DMS114 treated with DMSO at 0.1 percent for 48 hours (cell line): ENCODE results near the gene ARFGAP1.

Experiments used
- DNase-seq: peaks from one replicate; lab custom pipeline; 2025; ENCODE audit not compliant: unreplicated experiment; lab: John Stamatoyannopoulos, UW

Gene ARFGAP1

GRCh38 chr20:63272105-63273058, at the start of gene ARFGAP1:
Gene ARFGAP1 (plus strand): TSS chr20:63272813. CDS start chr20:63275581, 2,768 bp downstream.
- peak; percentile 53 for DNase-seq

DNA sequence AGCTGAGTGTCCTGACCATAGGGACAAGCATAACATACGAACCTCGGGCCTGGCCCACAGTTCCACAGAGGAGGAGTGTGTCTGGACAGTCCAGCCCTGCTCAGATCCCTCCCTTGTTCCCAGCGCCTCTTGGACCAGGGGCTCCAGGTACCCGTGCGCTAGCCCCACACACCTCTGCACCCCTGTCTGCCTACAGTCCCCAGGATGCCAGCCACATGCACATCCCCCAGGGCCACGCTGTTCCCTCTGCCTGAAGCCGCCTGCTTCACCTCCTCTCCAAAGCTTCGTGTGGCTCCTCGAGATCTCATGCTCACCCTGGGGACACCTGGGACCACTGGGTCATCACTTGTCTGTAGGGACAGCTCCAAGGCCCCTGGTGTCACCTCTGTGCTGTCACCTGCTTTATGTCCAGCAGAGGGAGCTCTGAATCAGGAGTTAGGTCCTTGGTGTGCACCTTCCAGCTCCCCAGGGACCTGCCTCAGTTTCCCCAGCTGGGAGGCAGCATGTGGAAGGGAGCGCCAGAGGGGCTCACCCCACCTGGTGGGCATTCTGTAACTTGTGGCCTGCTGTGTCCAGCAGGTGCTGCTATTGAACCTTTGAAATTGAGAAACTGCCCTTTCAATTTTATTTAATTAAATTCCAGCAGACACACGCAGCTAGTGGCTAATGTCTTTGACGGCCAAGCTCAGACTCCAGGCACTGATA, 49.3 kb upstream of the ARFGAP1 start:
- no peak for DNase-seq

GRCh38 chr20:63223826-63224207, 48.8 kb upstream of the ARFGAP1 start:
- no peak for DNase-seq

GRCh38 chr20:63224412-63225081, 48.1 kb upstream of the ARFGAP1 start:
- DNase-seq = no peak

DNA sequence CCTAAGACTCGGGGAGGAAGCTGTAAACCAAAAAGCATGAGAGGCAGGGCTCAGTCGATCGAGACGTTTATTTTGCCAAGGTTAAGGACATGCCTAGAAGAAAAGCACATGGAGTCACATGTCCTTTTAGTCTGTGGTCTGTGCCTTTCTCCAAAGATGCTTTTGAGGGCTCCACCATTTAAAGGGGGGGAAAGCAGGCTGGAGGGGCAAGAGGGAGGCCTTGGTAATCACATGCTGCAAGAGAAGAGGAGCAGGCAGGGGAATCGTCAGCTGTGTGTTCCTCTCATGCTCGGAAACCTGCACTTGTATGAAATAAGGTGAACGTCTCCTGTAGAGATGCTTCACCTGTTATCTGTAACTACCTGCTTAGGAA, 47.5 kb upstream of the ARFGAP1 start:
- no peak for DNase-seq

GRCh38 chr20:63226042-63226943, 46.3 kb upstream of the ARFGAP1 start:
- DNase-seq = no peak

DNA sequence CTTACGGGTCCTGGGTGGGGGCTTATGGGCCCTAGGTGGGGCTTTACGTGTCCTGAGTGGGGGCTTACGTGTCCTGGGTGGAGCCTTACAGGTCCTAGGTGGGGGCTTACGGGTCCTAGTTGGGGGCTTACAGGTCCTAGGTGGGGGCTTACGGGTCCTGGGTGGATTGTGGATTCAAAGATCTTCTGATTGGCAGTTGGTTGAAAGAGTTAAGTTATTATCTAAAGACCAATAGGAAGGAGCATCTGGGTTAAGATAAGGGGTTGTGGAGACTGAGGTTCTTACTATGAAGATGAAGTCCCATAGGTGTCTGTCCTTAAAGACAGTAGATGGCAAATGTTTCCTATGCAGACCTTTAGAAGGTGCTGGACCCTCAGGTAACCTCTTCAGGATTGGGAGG, 45.4 kb upstream of the ARFGAP1 start:
- no peak for DNase-seq

GRCh38 chr20:63228806-63229205, 43.8 kb upstream of the ARFGAP1 start:
- no peak for DNase-seq

DNA sequence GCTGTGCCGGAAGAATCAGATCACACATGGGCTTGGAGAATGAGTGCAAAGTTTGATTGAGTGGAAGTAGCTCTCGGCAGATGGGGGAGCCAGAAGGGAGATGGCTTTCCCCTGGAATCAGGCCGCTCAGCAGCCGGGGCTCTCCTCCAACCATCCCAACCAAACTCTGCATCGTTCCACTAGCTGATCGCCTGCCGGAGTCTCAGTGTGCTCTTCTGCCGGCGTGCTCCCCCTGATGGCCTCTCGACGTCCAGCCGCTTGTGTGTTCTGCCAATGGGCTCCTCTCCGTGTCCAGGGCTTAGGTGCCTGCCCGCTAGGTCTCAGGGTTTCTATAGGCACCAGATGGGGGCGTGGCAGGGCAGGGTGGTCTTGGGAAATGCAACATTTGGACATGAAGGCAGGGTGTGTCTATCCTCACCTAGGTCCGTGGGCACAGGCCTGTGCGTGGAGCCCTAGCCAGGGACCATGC, 41.8 kb upstream of the ARFGAP1 start:
- peak; percentile 55 for DNase-seq

DNA sequence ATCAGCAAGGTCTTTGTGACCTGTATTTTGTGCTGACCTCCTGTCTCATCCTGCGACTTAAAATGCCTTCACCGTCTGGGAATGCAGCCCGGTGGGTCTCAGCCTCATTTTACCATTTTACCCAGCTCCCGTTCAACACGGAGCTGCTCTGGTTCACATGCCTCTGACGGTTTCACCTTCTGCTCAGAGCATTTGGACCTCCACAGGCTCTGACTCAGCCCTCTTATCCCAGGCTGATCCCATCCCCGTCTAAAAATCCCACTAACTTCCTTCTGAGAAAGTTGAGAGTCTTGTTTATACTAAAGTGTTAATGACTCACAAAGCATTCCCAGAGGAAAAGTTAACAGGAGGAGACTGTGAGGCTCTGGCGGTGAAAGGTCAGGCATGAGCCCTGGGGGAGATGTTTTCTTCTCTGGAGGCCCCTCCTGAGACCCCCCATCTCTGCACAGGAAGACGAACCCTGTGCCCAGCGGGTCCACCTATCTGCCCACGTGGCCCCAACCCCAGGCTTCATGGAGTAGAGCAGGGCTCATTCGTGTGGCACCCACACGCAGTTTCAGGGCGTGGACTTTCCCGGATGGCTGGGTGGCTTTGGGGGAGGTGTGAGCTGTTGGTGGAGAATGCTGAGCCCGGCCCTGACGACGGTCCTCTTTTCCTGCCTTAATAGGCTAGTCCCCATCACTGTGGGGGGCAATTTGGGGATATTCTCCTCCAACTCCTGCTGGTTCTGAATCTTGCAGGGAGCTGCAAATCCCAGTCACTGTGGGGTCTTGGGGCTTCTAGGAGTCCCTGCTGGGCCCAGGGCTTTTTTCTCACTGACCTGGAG, 40.2 kb upstream of the ARFGAP1 start:
- DNase-seq = no peak

DNA sequence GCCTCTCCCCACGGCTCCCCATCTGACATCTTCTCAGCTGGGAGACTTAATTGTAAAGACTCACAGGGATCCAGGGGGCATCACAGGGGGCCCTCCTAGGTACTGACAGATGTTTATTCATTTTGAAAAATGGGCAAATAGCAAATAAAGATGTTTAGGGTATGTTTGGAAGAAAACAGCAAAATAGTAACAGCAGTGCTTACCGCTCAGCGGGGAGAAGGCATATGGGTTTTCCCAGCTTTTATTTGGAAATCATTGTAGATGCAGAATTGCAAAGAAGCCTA, 39.6 kb upstream of the ARFGAP1 start:
- no peak for DNase-seq

DNA sequence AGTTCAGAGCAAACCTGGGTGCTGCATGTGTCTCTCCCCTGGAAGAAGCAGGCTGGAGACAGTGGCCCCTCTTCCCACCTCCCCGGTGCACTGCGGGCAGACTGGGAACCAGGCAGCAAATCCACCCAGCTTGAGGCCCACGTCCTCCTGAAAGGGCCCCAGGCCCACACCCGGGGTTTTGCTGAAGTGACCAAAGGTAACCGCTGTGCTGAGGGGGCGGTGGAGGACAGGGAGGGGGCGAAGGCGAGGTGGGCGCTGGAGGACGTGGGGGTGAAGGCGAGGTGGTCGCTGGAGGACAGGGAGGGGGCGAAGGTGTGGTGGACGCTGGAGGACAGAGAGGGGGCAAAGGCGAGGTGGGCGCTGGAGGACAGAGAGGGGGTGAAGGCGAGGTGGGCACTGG, 38.7 kb upstream of the ARFGAP1 start:
- DNase-seq = no peak

DNA sequence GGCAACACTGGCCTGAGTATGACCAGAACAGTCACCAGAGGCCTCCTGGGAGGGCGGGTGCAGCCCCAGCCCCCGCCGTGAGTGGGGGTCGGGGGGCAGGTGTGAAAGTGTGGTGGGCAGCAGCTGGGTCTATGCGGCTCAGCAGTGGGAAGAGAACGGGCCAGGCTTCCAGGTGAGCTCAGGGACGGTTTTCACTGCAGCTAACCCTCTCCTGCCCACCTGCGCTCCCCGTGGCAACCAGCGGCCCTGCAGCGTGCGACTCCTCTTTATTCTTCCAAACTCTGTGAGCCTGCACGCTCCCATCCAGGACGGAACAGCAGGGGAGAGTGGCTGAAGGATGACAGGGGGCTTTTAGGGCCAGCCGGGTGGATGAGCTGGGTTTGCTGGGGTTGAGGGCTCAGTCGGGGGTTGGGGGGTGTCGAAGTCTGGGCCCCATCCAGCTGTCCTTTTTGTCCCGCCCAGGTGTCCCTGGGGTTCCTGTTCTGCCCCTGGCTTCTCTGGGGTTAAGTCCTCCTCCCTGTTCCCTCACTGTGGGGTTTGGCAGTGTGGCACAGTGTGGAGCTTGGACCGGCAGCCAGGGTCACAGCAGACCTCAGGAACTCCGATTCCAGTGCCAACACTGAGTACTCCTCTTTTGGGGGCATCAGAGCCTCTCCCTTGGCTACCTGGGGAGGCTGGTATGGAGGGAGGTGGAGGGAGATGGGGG, 37.8 kb upstream of the ARFGAP1 start:
- no peak for DNase-seq

DNA sequence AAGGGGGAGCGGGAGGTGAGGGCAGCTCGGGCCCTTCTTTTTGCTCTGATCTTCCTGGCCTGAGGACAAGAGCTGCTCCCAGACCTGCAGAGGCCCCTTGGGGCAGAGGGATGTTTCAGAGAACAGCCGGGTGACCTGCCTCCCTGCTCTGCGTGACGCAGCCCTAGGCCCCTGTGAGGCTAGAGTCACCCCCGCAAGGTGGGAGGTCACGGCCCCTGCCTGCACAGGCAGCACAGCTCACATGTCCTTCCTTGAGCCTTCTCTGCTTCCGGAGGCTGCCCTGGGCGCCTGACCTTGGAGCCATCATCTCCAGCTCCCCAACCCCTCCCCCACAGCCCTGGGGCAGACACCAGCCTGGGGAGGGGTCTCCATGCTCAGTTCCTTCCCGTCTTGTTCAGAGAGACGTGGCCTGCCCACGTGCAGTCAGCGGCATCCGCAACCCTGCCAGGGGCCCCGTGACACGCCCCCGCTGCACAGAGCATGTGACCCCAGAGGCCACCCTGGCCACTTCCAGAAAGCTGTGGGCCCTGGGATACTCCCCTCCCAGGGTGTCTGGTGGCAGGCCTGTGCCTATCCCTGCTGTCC, 37.1 kb upstream of the ARFGAP1 start, which contains the start of gene BIRC7:
BIRC7 (plus strand) TSS at position 507 of the 585 bp plus-strand sequence. CDS start 192 bp downstream, outside the sequence.
- DNase-seq = no peak

- no peak for DNase-seq
Observed at GRCh38 chr20:63236116-63236837, 36.3 kb upstream of the ARFGAP1 start.

DNA sequence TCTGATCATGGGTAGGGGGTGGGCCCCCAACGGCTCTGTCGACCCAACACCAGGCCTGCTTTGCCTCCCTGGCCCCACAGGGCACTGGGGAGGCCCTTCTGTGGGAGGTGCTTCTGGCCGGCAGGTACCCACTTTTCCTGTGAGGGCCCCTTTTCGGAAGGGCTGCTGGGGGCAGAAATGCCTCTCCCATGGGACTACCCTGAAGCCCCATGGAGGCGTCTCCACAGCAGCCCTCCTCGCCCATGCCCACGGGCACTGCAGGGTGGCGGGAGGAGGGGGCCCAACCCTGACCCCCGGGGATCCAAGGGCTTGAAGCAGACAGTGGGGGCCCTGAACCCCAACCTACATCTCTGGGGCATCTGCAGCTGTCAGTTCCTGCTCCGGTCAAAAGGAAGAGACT, 34.6 kb upstream of the ARFGAP1 start:
- no peak for DNase-seq

DNA sequence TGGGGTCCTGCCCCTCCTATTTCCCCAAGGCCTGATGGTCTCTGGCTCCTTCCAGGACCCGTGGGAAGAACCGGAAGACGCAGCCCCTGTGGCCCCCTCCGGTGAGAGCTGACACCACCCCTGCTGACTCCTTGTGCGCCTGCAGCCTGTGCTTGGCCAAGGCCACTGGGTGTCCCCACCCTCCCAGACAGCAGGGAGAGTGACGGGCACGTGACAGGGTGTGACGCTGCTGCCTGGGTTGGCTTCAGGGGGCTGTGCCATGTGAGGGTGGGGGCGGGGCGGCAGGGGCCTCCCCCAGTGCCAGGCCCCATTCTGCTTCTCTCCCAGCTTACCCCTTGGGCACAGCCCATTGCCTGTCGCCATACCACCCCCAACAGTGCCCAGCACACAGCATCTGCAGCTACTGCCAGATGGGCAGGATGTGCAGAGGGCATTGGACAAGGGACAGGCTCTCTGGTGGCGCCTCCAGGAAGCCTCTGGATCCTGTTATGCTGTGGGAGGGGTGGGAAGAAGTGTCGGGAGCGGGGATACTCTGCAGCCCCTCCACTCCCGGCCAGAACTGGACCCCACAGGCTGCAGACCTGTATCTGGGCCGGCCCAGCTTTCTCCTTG, 34.0 kb upstream of the ARFGAP1 start:
- DNase-seq = no peak

DNA sequence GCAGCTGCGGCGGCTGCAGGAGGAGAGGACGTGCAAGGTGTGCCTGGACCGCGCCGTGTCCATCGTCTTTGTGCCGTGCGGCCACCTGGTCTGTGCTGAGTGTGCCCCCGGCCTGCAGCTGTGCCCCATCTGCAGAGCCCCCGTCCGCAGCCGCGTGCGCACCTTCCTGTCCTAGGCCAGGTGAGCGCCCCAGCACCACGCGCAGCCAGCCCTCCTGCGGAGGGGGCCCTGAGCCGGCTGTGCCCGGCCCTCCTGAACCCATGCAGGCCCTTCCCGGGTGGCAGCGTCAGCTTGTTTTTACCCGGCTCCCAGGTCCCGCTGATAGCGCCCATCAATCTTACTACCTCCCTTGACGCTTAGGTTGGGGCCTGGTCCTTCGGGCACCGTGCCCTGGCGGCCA, 33.2 kb upstream of the ARFGAP1 start:
- DNase-seq = no peak
